GM23338 (cell line): ENCODE measurements around the gene CREB1. TPM values are rescaled to one million over a fixed set of nuclear protein-coding genes. Genes with fewer than 3 reads are reported as not detected.

Experiments
- ATAC-seq: fragments of 200-7000 bp; cut with Tn5 transposase; 3 replicates; pipeline ENCODE4 v1.9.1; 2020
- DNase-seq: peaks from one replicate; pipeline ENCODE4 v3.0.0-alpha.2; 2015; ENCODE audit warnings: low spot score
- H2AFZ ChIP-seq: fragments of 200-600 bp; sonication (generic); 2 replicates; pipeline ENCODE4 v1.8.0; 2016; ENCODE audit warnings: antibody characterized with exemption, mild to moderate bottlenecking, moderate library complexity
- H3F3A ChIP-seq: fragments of 200-600 bp; sonication (generic); replicated peaks from 2 replicates; pipeline ENCODE4 v1.8.0; 2017; ENCODE audit warnings: antibody characterized with exemption, mixed run types, low read depth
- H3K27ac ChIP-seq: fragments of 200-600 bp; sonication (generic); 2 replicates; pipeline ENCODE4 v1.6.1; 2016; ENCODE audit warnings: low read depth
- H3K27me3 ChIP-seq: fragments of 200-600 bp; sonication (generic); 2 replicates; pipeline ENCODE4 v1.8.0; 2016; ENCODE audit warnings: mild to moderate bottlenecking, mixed run types, moderate library complexity; ENCODE audit not compliant: insufficient read depth
- H3K36me3 ChIP-seq: fragments of 200-600 bp; sonication (generic); 2 replicates; pipeline ENCODE4 v1.8.0; 2016; ENCODE audit warnings: mild to moderate bottlenecking; ENCODE audit not compliant: insufficient read depth
- H3K4me1 ChIP-seq: fragments of 200-600 bp; sonication (generic); 2 replicates; pipeline ENCODE4 v1.8.0; 2016; ENCODE audit warnings: mild to moderate bottlenecking, moderate library complexity; ENCODE audit not compliant: insufficient read depth
- H3K4me2 ChIP-seq: fragments of 200-600 bp; sonication (generic); 2 replicates; pipeline ENCODE4 v1.7.1; 2017; ENCODE audit warnings: mixed run types
- H3K4me3 ChIP-seq: fragments of 200-600 bp; sonication (generic); 2 replicates; pipeline ENCODE4 v1.6.1; 2016; ENCODE audit warnings: mixed run types
- H3K79me2 ChIP-seq: fragments of 200-600 bp; sonication (generic); replicated peaks from 2 replicates; pipeline ENCODE4 v1.8.0; 2017; ENCODE audit warnings: mild to moderate bottlenecking; ENCODE audit not compliant: insufficient read depth
- H3K9me2 ChIP-seq: fragments of 200-600 bp; sonication (generic); 2 replicates; pipeline ENCODE4 v1.8.0; 2017; ENCODE audit not compliant: insufficient read depth
- H4K20me1 ChIP-seq: fragments of 200-600 bp; sonication (generic); replicated peaks from 2 replicates; pipeline ENCODE4 v1.8.0; 2017; ENCODE audit warnings: mild to moderate bottlenecking; ENCODE audit not compliant: insufficient read depth
- H3K27ac Mint-ChIP-seq: 2 replicates; pipeline ENCODE4 v1.8.0; 2020; ENCODE audit warnings: inconsistent platforms, mild to moderate bottlenecking, moderate library complexity, mixed read lengths
- H3K27me3 Mint-ChIP-seq: 3 replicates; pipeline ENCODE4 v1.8.0; 2022; ENCODE audit warnings: low read depth, mild to moderate bottlenecking, moderate library complexity, mixed read lengths, inconsistent platforms; ENCODE audit not compliant: insufficient read depth, poor library complexity
- H3K36me3 Mint-ChIP-seq: 3 replicates; pipeline ENCODE4 v1.8.0; 2021; ENCODE audit warnings: low read depth, mild to moderate bottlenecking, inconsistent platforms, moderate library complexity, mixed read lengths
- H3K4me1 Mint-ChIP-seq: 3 replicates; pipeline ENCODE4 v1.8.0; 2020; ENCODE audit warnings: mild to moderate bottlenecking, inconsistent platforms, mixed read lengths
- H3K4me3 Mint-ChIP-seq: 3 replicates; pipeline ENCODE4 v1.8.0; 2021; ENCODE audit warnings: moderate library complexity, mild to moderate bottlenecking, inconsistent platforms, mixed read lengths
- H3K9me3 Mint-ChIP-seq: 3 replicates; pipeline ENCODE4 v1.8.0; 2020; ENCODE audit warnings: moderate library complexity, mild to moderate bottlenecking, inconsistent platforms, mixed read lengths
- CREB1 ChIP-seq: fragments of 250-450 bp; sonication (Bioruptor Pico); IDR thresholded peaks from 2 replicates; pipeline ENCODE4 v1.5.0; 2020; ENCODE audit warnings: low read depth, mild to moderate bottlenecking, moderate library complexity
- EZH2 ChIP-seq: fragments of 200-600 bp; sonication (generic); IDR thresholded peaks from one replicate; pipeline ENCODE4 v1.8.0; 2017; ENCODE audit warnings: antibody characterized with exemption, mild to moderate bottlenecking, low read depth; ENCODE audit not compliant: unreplicated experiment
- EZH2phosphoT487 ChIP-seq: fragments of 200-600 bp; sonication (generic); IDR thresholded peaks from one replicate; pipeline ENCODE4 v1.8.1; 2018; ENCODE audit warnings: antibody characterized with exemption; ENCODE audit not compliant: unreplicated experiment
- JUNB ChIP-seq: IDR thresholded peaks from one replicate; pipeline ENCODE4 v1.6.1; 2016; ENCODE audit warnings: antibody characterized with exemption; ENCODE audit not compliant: unreplicated experiment
- NANOG ChIP-seq: IDR thresholded peaks from 2 replicates; pipeline ENCODE4 v1.6.1; 2016; ENCODE audit warnings: antibody characterized with exemption, borderline replicate concordance
- POLR2AphosphoS5 ChIP-seq: IDR thresholded peaks from 2 replicates; pipeline ENCODE4 v1.6.1; 2016; ENCODE audit warnings: antibody characterized with exemption, low read depth
- REST ChIP-seq: IDR thresholded peaks from one replicate; pipeline ENCODE4 v1.6.1; 2018; ENCODE audit warnings: antibody characterized with exemption; ENCODE audit not compliant: unreplicated experiment
- ZNF331 ChIP-seq: fragments of 250-450 bp; sonication (Bioruptor Pico); IDR thresholded peaks from 2 replicates; pipeline ENCODE4 v1.5.0; 2020; ENCODE audit warnings: low read depth, mild to moderate bottlenecking, moderate library complexity
- polyA plus RNA-seq: library from polyadenylated mRNA; unstranded; fragments of >200 nt; fragmentation: Nextera tagmentation; extraction: Ambion mirVana; gene quantifications from 2 replicates; pipeline ENCODE4 v1.2.1, GENCODE V29; 2016
- total RNA-seq: library from RNA; depleted of rRNA; stranded (reverse); fragments of >200 nt; shearing (Covaris generic); gene quantifications from 2 replicates; pipeline ENCODE4 v1.2.3, GENCODE V29; 2014
- TF ChIP-seq, protein P1 (sequence below): fragments of 250-450 bp; sonication (Bioruptor Pico); IDR thresholded peaks from 2 replicates; pipeline ENCODE4 v1.5.0; 2020; ENCODE audit warnings: mild to moderate bottlenecking, moderate library complexity

Gene CREB1
- total and polyA plus RNA-seq, 2 experiments from 2014 or later, result 40.3 to 104 TPM

DNA sequence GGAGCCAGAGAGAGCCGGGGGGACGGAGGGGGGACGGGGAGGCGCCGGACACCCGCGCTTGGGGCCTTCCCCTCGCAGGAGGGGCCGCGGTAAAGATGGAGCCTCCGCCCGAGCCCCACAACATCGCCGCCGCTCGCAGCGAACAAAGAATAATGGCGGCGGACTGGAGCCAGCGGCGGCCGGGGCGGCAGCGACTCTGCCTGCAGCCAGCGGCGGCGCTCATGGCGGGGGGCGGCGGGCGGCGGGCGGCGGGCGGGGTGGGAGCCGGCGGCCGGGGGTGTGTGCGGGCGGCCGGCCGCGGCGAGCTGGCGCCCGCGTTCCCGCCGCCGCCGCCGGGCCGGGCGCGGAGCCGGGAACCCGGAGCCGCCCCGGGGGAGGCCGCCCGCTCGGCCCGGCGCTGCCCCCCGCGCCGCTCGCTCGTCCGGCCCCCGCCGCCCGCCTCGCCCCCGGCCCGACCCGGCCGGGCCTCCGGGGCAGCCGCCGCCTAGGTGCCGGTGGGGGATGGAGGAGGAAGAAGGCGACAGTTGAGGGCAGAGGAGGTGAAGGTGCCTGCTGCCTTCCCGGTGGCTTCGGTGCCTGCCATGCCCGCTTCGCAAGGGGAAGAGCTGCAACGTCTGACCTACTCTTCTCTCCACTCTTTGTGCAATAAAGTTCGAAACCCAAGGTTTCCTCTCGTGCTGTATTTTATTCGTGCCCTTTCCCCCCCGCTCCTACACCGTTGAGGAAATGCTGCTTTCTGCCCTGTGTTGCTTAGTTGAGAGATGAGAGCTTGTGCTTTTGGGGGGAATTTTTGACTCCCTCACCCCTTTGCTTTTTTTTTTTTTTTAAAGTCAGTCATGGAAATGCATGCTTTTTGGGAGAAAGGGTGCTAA, 634 bp downstream of the CREB1 start:
- Histone ChIP-seq H3K27me3 (peaks cover 13% of the 10 kb centered on the region), H3K4me2 (peak overlapping the region; percentile 87), H2AFZ (no peak overlapping the region), H3K79me2 (peaks cover 49% of the 10 kb centered on the region), H3F3A (no peaks in the 10 kb centered on the region), H3K4me1 (peaks cover 43% of the 10 kb centered on the region), H3K36me3 (no peaks in the 10 kb centered on the region), H4K20me1 (peaks cover 30% of the 10 kb centered on the region), H3K27ac (peak overlapping the region; percentile 98), H3K9me2 (no peaks in the 10 kb centered on the region), H3K4me3 (peak overlapping the region; percentile 85)
- TF ChIP-seq REST, result no peak
- no peak for TF ChIP-seq POLR2AphosphoS5
- TF ChIP-seq CREB1 (CRISPR knock-in tag), result no peak
- TF ChIP-seq JUNB, result no peak
- no peak for TF ChIP-seq EZH2
- no peak for TF ChIP-seq ZNF331
- Mint-ChIP-seq H3K9me3 (no peaks in the 10 kb centered on the region; the same call in 2 of the 3 replicates), H3K4me3 (peak overlapping the region; percentile 99), H3K27me3 (peaks cover 30% of the 10 kb centered on the region), H3K4me1 (peaks cover 49% of the 10 kb centered on the region), H3K27ac (peak overlapping the region; percentile 100), H3K36me3 (peaks cover 18% of the 10 kb centered on the region)
- ATAC-seq (no peak; the same call in 2 of the 3 replicates), DNase-seq (peak; percentile 49)

GRCh38 chr2:207531032-207531952, 1.5 kb downstream of the CREB1 start:
- Histone ChIP-seq H3K27me3 (peaks cover 13% of the 10 kb centered on the region), H3K4me2 (peak overlapping the region; percentile 87), H3K36me3 (no peaks in the 10 kb centered on the region), H3F3A (no peaks in the 10 kb centered on the region), H3K4me3 (peak overlapping the region; percentile 85), H3K27ac (peak overlapping the region; percentile 74; the same call in 1 of the 2 replicates), H3K9me2 (no peaks in the 10 kb centered on the region), H2AFZ (no peak overlapping the region), H3K4me1 (peaks cover 43% of the 10 kb centered on the region), H3K79me2 (peaks cover 58% of the 10 kb centered on the region), H4K20me1 (peaks cover 31% of the 10 kb centered on the region)
- peaks cover 30% of the 10 kb centered on the region for H3K27me3 Mint-ChIP-seq
- no peaks in the 10 kb centered on the region; the same call in 2 of the 3 replicates for H3K9me3 Mint-ChIP-seq
- peaks cover 18% of the 10 kb centered on the region for H3K36me3 Mint-ChIP-seq
- peak overlapping the region; percentile 95 for H3K4me3 Mint-ChIP-seq
- DNase-seq, result no peak
- ATAC-seq, result no peak
- H3K27ac Mint-ChIP-seq, result peak overlapping the region; percentile 99
- peaks cover 50% of the 10 kb centered on the region for H3K4me1 Mint-ChIP-seq
- TF ChIP-seq CREB1 (CRISPR knock-in tag), result no peak
- TF ChIP-seq NANOG, result no peak
- TF ChIP-seq, protein P1, sequence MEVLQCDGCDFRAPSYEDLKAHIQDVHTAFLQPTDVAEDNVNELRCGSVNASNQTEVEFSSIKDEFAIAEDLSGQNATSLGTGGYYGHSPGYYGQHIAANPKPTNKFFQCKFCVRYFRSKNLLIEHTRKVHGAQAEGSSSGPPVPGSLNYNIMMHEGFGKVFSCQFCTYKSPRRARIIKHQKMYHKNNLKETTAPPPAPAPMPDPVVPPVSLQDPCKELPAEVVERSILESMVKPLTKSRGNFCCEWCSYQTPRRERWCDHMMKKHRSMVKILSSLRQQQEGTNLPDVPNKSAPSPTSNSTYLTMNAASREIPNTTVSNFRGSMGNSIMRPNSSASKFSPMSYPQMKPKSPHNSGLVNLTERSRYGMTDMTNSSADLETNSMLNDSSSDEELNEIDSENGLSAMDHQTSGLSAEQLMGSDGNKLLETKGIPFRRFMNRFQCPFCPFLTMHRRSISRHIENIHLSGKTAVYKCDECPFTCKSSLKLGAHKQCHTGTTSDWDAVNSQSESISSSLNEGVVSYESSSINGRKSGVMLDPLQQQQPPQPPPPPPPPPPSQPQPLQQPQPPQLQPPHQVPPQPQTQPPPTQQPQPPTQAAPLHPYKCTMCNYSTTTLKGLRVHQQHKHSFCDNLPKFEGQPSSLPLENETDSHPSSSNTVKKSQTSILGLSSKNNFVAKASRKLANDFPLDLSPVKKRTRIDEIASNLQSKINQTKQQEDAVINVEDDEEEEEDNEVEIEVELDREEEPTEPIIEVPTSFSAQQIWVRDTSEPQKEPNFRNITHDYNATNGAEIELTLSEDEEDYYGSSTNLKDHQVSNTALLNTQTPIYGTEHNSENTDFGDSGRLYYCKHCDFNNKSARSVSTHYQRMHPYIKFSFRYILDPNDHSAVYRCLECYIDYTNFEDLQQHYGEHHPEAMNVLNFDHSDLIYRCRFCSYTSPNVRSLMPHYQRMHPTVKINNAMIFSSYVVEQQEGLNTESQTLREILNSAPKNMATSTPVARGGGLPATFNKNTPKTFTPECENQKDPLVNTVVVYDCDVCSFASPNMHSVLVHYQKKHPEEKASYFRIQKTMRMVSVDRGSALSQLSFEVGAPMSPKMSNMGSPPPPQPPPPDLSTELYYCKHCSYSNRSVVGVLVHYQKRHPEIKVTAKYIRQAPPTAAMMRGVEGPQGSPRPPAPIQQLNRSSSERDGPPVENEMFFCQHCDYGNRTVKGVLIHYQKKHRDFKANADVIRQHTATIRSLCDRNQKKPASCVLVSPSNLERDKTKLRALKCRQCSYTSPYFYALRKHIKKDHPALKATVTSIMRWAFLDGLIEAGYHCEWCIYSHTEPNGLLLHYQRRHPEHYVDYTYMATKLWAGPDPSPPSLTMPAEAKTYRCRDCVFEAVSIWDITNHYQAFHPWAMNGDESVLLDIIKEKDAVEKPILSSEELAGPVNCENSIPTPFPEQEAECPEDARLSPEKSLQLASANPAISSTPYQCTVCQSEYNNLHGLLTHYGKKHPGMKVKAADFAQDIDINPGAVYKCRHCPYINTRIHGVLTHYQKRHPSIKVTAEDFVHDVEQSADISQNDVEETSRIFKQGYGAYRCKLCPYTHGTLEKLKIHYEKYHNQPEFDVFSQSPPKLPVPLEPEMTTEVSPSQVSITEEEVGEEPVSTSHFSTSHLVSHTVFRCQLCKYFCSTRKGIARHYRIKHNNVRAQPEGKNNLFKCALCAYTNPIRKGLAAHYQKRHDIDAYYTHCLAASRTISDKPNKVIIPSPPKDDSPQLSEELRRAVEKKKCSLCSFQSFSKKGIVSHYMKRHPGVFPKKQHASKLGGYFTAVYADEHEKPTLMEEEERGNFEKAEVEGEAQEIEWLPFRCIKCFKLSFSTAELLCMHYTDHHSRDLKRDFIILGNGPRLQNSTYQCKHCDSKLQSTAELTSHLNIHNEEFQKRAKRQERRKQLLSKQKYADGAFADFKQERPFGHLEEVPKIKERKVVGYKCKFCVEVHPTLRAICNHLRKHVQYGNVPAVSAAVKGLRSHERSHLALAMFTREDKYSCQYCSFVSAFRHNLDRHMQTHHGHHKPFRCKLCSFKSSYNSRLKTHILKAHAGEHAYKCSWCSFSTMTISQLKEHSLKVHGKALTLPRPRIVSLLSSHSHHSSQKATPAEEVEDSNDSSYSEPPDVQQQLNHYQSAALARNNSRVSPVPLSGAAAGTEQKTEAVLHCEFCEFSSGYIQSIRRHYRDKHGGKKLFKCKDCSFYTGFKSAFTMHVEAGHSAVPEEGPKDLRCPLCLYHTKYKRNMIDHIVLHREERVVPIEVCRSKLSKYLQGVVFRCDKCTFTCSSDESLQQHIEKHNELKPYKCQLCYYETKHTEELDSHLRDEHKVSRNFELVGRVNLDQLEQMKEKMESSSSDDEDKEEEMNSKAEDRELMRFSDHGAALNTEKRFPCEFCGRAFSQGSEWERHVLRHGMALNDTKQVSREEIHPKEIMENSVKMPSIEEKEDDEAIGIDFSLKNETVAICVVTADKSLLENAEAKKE (CRISPR knock-in tag), result no peak
- no peak for TF ChIP-seq EZH2phosphoT487
